ENCODE results near the gene GTPBP4. TPM values are rescaled to one million over a fixed set of nuclear protein-coding genes. Genes with fewer than 3 reads are reported as not detected.

The GTPBP4 gene
- total and polyA plus RNA-seq, 2 of the 13 experiments (the other 11 are each of a cell fraction or from before 2014, with no cell fraction given): 24.1 to 85.5 TPM

DNA sequence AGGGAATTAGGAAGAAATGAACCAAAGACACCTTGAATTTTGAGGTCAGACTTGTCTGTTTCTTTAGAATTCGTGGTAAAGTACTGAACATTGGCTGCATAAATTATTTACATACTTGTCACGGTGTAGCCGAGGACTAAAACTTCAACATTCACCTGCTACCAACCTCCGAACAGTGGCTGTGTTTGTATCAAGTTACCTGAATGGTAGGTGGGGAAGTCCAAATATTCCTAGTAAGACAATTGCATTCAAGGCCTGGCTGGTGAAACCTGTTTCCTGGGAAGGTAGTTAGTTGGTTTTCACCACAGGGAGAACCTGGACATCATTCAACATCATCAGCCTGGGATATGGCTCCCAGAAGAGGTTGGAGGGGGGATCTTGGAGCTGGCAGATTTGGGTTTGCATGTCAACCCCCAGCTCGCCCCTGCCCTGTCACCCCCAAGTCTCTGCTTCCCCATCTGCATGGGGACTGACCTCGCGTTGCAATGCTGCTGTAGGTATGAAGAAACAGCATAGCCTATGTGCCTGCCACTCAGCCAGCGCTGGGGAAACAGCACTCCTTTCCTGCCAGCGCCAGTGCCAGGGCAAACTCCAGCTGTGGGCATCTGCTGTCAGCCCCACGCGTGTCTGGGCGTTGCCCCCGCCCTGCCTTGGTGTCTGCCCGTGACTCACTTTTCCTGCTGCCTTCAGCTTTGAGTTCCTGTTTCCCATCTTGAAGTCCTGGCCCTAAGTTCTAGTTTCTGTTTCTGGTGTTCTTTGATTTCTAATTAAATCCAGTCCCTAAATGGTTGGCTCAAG lies 44.0 kb upstream of the GTPBP4 start:
- WGBS (ENCODE audit: low lambda C conversion rate): 40% methylated on average over 10 of the region's 14 CpGs
- DNase-seq (ENCODE audit: low spot score) (no peak), ATAC-seq (peak; percentile 42), FAIRE-seq (no peak)
- CTCF ChIA-PET (ENCODE audit: low intra/inter-chr PET ratio, low total read pairs): no interaction called here
- TF ChIP-seq FOSL1 (CRISPR knock-in tag; IDR thresholded peaks at IDR 0.05; ENCODE audit: borderline replicate concordance) (no peak), HBP1 (CRISPR knock-in tag; IDR thresholded peaks at IDR 0.05; ENCODE audit: low read depth) (no peak), MZF1 (CRISPR knock-in tag; IDR thresholded peaks at IDR 0.05; ENCODE audit: borderline replicate concordance) (no peak), NCOA1 (CRISPR knock-in tag; IDR thresholded peaks at IDR 0.05) (no peak), ZNF30 (CRISPR knock-in tag; IDR thresholded peaks at IDR 0.05) (no peak), HNRNPL (IDR thresholded peaks at IDR 0.05; ENCODE audit: low read depth, low read length) (0 out of 2 replicates have a peak, but pooled peaks have one; percentile 60), AKAP8 (CRISPR knock-in tag; IDR thresholded peaks at IDR 0.05) (no peak), ZKSCAN5 (CRISPR knock-in tag; IDR thresholded peaks at IDR 0.05) (no peak)
- Histone ChIP-seq H3K4me1 (ENCODE audit: insufficient read depth, low read length) (peaks cover 26% of the 10 kb centered on the region), H4K20me1 (ENCODE audit: insufficient read depth, low read length) (no peaks in the 10 kb centered on the region), H3K79me2 (ENCODE audit: insufficient read depth, low read length) (no peaks in the 10 kb centered on the region), H3K9ac (ENCODE audit: insufficient read depth, low read depth, low read length) (no peak overlapping the region), H3K36me3 (replicated peaks in 1 of 2; ENCODE audit: control insufficient read depth in 1 of 2, insufficient read depth in 2 of 2, low read length in 2 of 2) (no peaks in the 10 kb centered on the region), H3K9me3 (ENCODE audit: low read length) (no peaks in the 10 kb centered on the region), H3K4me3 (replicated peaks in 1 of 3; ENCODE audit: insufficient read depth in 1 of 3, low read depth in 2 of 3, low read length in 3 of 3) (no peak overlapping the region), H3K27ac (ENCODE audit: extremely low read length, insufficient read depth, low read length) (no peak overlapping the region), H2AFZ (ENCODE audit: low read length) (no peak overlapping the region), H3K4me2 (ENCODE audit: low read depth, low read length) (peak overlapping the region; percentile 16), H3K27me3 (ENCODE audit: control insufficient read depth in 1 of 2, insufficient read depth in 2 of 2, low read length in 2 of 2) (peaks cover 3 to 32% of the 10 kb centered on the region in 2 experiments)
- intact Hi-C loops (cut with micrococcal nuclease; ENCODE audit: unreplicated experiment) (no loop called here), in situ Hi-C loops (cut with HindIII; ENCODE audit: extremely low pct_ligation_motif_present, low pct_unique_long_range_greater_than_20kb) (no loop called here)
- POLR2A ChIA-PET: no interaction called here
- BruUV-seq (replicated peaks): no TSS peak

Measured in HepG2 (cell line).